ENCODE measurements around the gene PDLIM4. TPM values are rescaled to one million over a fixed set of nuclear protein-coding genes. Genes with fewer than 3 reads are reported as not detected.

The PDLIM4 gene
- total RNA-seq, 4 donors from 2014 or later: 3.2 to 16.3 (median 12.8) TPM

DNA sequence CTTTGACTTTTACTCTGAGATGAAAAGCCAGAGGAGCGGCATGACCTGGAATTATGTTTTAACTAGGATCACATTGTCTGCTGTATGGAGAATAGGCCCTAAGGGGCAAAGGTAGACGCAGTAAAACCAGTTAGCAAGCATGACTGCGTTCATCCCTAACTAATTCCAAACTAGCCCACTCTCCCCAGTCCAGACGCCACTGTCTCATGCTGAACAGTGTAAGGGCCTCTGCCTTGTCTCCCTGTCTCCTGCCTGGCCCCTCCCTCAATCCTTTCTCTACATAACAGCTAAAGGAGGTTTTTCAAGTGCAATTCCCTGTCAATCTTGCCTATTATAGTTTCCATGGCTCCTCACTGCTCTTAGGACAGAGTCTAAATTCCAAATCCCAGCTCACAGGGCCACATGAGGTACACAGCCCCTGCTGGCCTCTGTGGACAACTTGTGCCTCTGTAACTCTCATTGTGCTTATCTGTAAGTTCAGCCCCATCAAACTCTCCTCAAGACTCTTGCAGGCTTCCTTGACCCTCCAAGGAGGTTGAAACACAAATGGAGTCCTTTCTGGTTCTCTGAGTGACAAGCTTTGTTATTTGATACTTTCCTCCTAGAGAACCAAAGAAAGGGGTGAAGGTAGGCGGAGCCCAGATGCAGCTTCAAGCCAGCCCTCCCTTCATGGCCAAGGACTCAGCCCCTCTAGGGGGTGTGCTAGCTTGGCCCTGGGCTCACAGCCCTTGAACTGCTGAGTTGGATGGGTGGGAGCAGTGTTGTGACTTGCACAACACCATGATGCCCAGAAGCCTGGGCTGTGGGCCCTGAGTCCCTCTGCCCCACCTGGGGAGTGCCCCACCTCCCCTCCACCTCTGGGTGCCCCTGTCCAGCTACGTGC lies 20.7 kb downstream of the PDLIM4 start:
- no peak for TF ChIP-seq CTCF (IDR thresholded peaks at IDR 0.05; ENCODE audit: low read depth)

DNA sequence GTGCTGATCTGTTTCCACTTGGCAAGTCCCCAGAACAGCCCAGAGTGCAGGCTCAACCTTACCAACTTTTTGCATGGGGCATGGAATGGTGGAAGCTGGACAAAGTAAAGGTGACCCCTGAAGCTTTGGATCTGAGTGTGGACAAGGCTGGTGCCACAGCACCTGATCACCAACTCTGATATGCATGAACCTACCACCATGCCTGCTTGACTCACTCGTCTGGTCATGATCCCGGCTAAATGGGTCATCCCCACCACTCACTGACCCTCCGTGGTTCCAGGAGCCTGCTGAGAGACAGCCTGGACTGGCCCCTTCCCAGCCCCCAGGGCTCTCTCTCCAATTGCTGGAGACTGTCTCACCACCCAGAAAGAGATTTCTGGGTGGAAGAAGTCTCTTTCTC lies 22.3 kb downstream of the PDLIM4 start:
- TF ChIP-seq CTCF (IDR thresholded peaks at IDR 0.05; ENCODE audit: low read depth): no peak

DNA sequence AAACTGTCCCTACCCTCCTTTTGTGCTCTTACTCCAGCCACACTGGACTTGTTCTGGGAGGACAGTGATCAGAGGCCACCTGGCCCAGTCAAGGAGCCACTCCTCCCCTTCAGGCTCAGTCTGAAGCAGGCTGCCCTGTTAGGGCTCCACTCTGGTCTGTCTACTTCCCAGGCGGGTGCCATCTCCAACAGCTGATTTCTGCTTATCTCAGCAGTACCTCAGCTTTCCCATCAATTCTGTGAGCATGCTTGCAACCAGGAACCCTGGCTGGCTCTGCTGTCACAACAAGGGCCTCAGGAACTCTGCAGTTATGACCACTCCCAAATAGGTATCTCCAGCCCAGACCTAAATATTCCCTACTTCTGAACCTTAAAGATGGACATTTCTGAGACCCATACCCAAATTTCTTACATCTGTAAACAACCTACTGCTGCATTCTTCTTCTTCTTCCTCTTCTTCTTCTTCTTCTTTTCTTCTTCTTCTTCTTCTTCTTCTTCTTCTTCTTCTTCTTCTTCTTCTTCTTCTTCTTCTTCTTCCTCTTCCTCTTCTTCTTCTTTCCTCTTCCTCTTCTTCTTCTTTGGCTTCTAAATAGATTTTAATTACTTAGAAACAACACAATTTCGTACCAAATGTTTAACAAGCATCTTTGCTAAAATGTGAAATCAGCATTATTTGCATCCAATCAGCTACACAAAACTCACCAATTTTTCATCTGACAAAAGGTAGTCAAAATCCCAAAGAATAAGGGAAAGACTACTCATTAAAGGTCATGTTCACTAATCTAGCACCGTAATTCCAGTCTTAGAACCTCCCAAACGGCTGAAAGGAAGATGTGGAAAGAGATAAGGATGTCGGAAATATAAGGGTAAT lies 23.1 kb downstream of the PDLIM4 start:
- no peak for TF ChIP-seq CTCF (IDR thresholded peaks at IDR 0.05; ENCODE audit: low read depth)

GRCh38 chr5:132281856-132282614 lies 24.5 kb downstream of the PDLIM4 start:
- no peak for TF ChIP-seq CTCF (IDR thresholded peaks at IDR 0.05; ENCODE audit: low read depth)

- no peak for TF ChIP-seq CTCF (IDR thresholded peaks at IDR 0.05; ENCODE audit: low read depth)
Measured at GRCh38 chr5:132283423-132284043, 26.0 kb downstream of the PDLIM4 start.

- TF ChIP-seq CTCF (IDR thresholded peaks at IDR 0.05; ENCODE audit: low read depth): no peak
Measured at GRCh38 chr5:132289097-132289496, 31.6 kb downstream of the PDLIM4 start.

Data from subcutaneous adipose tissue (tissue), 4 donors.